DOHH2 (cell line): ENCODE measurements around the gene TCHP.
"Not testable (repeated sequence)": the region's sequence is repeated elsewhere in the genome, so short reads cannot be mapped to it uniquely, and the experiment has no call there.

ENCODE experiments used
- H3F3A ChIP-seq: fragments of 200-600 bp; sonication (generic), shearing (Covaris generic); 2 replicates; pipeline ENCODE4 v1.6.0; 2016; ENCODE audit warnings: antibody characterized with exemption, mild to moderate bottlenecking; ENCODE audit not compliant: control insufficient read depth, insufficient read depth
- H3K27ac ChIP-seq: fragments of 200-600 bp; sonication (generic); 2 replicates; pipeline ENCODE4 v1.5.1; 2014; ENCODE audit warnings: low read depth, mild to moderate bottlenecking, low read length, moderate library complexity
- H3K27me3 ChIP-seq: fragments of 200-600 bp; sonication (generic); 2 replicates; pipeline ENCODE4 v1.6.1; 2014; ENCODE audit warnings: mild to moderate bottlenecking, low read length, mixed read lengths; ENCODE audit not compliant: control insufficient read depth
- H3K36me3 ChIP-seq: fragments of 200-600 bp; sonication (generic); 2 replicates; pipeline ENCODE4 v1.6.1; 2014; ENCODE audit warnings: mild to moderate bottlenecking, low read length, moderate library complexity, mixed read lengths; ENCODE audit not compliant: control insufficient read depth
- H3K4me1 ChIP-seq: fragments of 200-600 bp; sonication (generic); 2 replicates; pipeline ENCODE4 v1.6.1; 2014; ENCODE audit warnings: mild to moderate bottlenecking, low read length, mixed read lengths; ENCODE audit not compliant: control insufficient read depth
- H3K4me2 ChIP-seq: fragments of 200-600 bp; sonication (generic); 2 replicates; pipeline ENCODE4 v1.6.0; 2014; ENCODE audit warnings: mild to moderate bottlenecking, low read length, moderate library complexity
- H3K4me3 ChIP-seq: fragments of 200-600 bp; sonication (generic); 2 replicates; pipeline ENCODE4 v1.5.1; 2014; ENCODE audit warnings: mild to moderate bottlenecking, low read length, mixed read lengths
- H3K79me2 ChIP-seq: fragments of 200-600 bp; sonication (generic); 2 replicates; pipeline ENCODE4 v1.6.1; 2014; ENCODE audit warnings: mild to moderate bottlenecking, low read length, mixed read lengths; ENCODE audit not compliant: control insufficient read depth
- H3K9me2 ChIP-seq: fragments of 200-600 bp; sonication (generic); replicated peaks from 2 replicates; pipeline ENCODE4 v1.6.1; 2014; ENCODE audit warnings: mild to moderate bottlenecking, low read length, mixed read lengths; ENCODE audit not compliant: control insufficient read depth
- H3K9me3 ChIP-seq: fragments of 200-600 bp; sonication (generic); 2 replicates; pipeline ENCODE4 v1.6.1; 2014; ENCODE audit warnings: antibody characterized with exemption, low read length, mixed read lengths; ENCODE audit not compliant: control insufficient read depth, insufficient read depth
- H4K20me1 ChIP-seq: fragments of 200-600 bp; sonication (generic); 2 replicates; pipeline ENCODE4 v1.6.0; 2014; ENCODE audit warnings: low read depth, mild to moderate bottlenecking, antibody characterized with exemption, low read length, moderate library complexity; ENCODE audit not compliant: control insufficient read depth, insufficient read depth
- EZH2phosphoT487 ChIP-seq: fragments of 200-600 bp; sonication (generic); IDR thresholded peaks from 2 replicates; pipeline ENCODE4 v1.6.1; 2017; ENCODE audit warnings: borderline replicate concordance, mild to moderate bottlenecking, antibody characterized with exemption, low read length, moderate library complexity, mixed read lengths
- TF ChIP-seq, protein P1 (sequence below): fragments of 200-600 bp; sonication (generic); IDR thresholded peaks from one replicate; pipeline ENCODE4 v1.5.1; 2014; ENCODE audit warnings: antibody characterized with exemption, mild to moderate bottlenecking, low read depth, low read length; ENCODE audit not compliant: poor library complexity, severe bottlenecking

Gene TCHP

DNA sequence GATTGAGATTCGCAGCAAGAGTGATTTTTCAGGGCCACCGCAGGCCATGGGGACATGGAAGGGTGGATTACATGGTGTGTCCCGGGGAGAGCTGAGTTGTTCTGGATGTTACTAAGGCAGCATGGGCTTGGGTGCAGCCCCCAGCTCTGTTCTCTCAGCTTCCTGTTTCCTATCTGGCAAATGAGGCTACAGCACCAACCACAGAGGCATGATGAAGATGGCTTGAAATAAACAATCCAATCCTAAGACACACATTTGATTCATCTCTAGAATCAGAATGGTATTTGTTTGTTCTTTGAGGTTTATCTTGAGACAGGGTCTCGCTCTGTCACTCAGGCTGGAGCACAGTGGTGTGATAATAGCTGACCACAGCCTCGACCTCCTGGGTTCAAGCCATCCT, 41.3 kb upstream of the TCHP start:
- H3K27me3 ChIP-seq, result no peaks in the 10 kb centered on the region
- H3K9me3 ChIP-seq, result no peaks in the 10 kb centered on the region
- no peak overlapping the region for H3K27ac ChIP-seq
- H3K79me2 ChIP-seq, result no peaks in the 10 kb centered on the region
- peaks cover 4% of the 10 kb centered on the region; the same call in 1 of the 2 replicates for H3K36me3 ChIP-seq
- no peaks in the 10 kb centered on the region for H3K4me1 ChIP-seq
- H3F3A ChIP-seq, result no peaks in the 10 kb centered on the region
- no peaks in the 10 kb centered on the region for H3K9me2 ChIP-seq
- H3K4me2 ChIP-seq, result no peak overlapping the region
- H4K20me1 ChIP-seq, result no peaks in the 10 kb centered on the region
- TF ChIP-seq EZH2phosphoT487, result no peak
- TF ChIP-seq, protein P1, sequence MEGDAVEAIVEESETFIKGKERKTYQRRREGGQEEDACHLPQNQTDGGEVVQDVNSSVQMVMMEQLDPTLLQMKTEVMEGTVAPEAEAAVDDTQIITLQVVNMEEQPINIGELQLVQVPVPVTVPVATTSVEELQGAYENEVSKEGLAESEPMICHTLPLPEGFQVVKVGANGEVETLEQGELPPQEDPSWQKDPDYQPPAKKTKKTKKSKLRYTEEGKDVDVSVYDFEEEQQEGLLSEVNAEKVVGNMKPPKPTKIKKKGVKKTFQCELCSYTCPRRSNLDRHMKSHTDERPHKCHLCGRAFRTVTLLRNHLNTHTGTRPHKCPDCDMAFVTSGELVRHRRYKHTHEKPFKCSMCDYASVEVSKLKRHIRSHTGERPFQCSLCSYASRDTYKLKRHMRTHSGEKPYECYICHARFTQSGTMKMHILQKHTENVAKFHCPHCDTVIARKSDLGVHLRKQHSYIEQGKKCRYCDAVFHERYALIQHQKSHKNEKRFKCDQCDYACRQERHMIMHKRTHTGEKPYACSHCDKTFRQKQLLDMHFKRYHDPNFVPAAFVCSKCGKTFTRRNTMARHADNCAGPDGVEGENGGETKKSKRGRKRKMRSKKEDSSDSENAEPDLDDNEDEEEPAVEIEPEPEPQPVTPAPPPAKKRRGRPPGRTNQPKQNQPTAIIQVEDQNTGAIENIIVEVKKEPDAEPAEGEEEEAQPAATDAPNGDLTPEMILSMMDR, result no peak
- H3K4me3 ChIP-seq, result no peak overlapping the region

DNA sequence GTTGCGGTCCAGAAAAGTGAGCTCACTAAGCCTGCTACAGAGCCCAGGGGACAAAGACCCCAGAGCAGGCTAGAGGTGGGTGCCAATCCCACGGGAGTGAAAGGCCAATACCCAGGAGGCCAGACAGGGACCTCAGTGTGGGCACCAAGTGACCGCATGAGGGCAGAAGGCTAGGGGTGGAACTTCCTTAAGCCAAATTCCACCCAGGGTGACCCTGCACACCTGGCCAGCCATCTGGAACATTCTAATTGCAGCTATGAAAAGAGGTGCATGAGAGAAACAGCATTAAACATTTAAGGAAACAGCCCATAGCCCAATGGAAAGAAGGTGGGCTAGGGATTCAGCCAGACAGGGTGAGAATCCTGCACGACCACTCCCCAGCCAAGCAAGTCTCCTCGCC, 39.1 kb upstream of the TCHP start:
- Histone ChIP-seq H3K27ac (no peak overlapping the region), H3K4me2 (no peak overlapping the region), H3K36me3 (peaks cover 4% of the 10 kb centered on the region; the same call in 1 of the 2 replicates), H4K20me1 (no peaks in the 10 kb centered on the region), H3K9me3 (no peaks in the 10 kb centered on the region), H3K27me3 (no peaks in the 10 kb centered on the region), H3F3A (no peaks in the 10 kb centered on the region), H3K4me3 (no peak overlapping the region), H3K4me1 (no peaks in the 10 kb centered on the region), H3K9me2 (no peaks in the 10 kb centered on the region), H3K79me2 (no peaks in the 10 kb centered on the region)
- TF ChIP-seq, protein P1, result no peak
- TF ChIP-seq EZH2phosphoT487, result no peak

DNA sequence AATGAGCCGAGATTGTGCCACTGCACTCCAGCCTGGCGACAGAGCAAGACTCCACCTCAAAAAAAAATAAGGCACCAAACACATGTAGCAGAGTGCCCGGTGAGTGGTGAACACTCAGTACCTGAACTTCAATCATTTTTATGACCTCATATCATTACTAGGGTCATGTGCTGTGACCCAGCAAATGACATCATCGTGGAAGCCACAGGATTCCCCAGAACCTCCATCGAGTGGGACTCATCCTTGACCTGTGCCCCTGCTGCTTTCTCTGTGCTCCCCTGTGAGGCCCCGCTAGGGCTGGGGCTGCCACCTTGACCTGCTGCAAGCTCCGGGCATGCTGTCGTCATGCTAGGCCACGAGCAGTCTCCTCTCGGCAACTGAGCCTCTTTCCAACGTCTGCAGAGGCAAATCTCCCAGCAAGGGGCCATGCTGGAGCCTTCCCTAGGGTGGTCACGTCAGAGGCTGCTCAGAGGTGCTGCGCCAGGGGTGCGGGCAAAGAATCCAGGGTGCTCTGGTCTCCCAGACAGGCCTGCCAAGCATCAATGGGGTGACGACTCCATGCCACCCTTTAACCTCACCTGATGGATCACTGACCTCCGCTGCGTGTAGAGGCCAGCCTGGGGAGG, 38.3 kb upstream of the TCHP start:
- Histone ChIP-seq H3K4me3 (no peak overlapping the region), H3K4me1 (no peaks in the 10 kb centered on the region), H3K27me3 (no peaks in the 10 kb centered on the region), H3K27ac (no peak overlapping the region), H3K4me2 (no peak overlapping the region), H3F3A (no peaks in the 10 kb centered on the region), H4K20me1 (no peaks in the 10 kb centered on the region), H3K9me3 (no peaks in the 10 kb centered on the region), H3K9me2 (no peaks in the 10 kb centered on the region), H3K79me2 (no peaks in the 10 kb centered on the region), H3K36me3 (peaks cover 4% of the 10 kb centered on the region; the same call in 1 of the 2 replicates)
- TF ChIP-seq EZH2phosphoT487, result no peak
- TF ChIP-seq, protein P1, result no peak

DNA sequence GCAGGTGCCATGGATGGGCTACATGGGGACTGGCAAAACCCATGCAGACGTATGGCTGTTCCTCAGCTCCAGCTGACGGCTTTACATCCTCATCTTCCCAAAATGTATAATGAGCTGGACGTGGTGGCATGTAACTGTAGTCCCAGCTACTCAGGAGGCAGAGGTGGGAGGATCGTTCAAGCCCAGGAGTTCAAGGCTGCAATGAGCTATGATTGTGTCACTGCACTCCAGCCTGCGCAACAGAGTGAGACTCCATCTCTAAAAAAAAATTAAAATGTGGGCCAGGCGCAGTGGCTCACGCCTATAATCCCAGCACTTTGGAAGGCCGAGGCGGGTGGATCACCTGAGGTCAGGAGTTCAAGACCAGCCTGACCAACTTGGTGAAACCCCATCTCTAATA, 37.6 kb upstream of the TCHP start:
- not testable (repeated sequence) for H3F3A ChIP-seq, H3K9me3 ChIP-seq, H3K4me3 ChIP-seq, H3K4me1 ChIP-seq, H3K36me3 ChIP-seq, H4K20me1 ChIP-seq, H3K79me2 ChIP-seq, H3K9me2 ChIP-seq, H3K27ac ChIP-seq, H3K27me3 ChIP-seq, H3K4me2 ChIP-seq
